Measurements from ENCODE around the gene NOTUM.

- TF ChIP-seq EZH2 (IDR thresholded peaks at IDR 0.05; ENCODE audit: borderline replicate concordance, low read depth, low read length, severe bottlenecking) (no peak), CTCF (IDR thresholded peaks at IDR 0.05; ENCODE audit: borderline replicate concordance, extremely low read depth, low read length, poor library complexity, severe bottlenecking) (no peak)
These were observed 53.5 kb downstream of the NOTUM start for GRCh38 chr17:81907219-81908145.

All from DND-41 (cell line).